GM12865 (cell line): ENCODE data around the gene MT3.
A peak's percentile ranks its signal among the peaks of the same experiment; 100 is the strongest.

Experiments
- DNase-seq: peaks from one replicate; pipeline ENCODE4 v3.0.0; 2010; ENCODE audit warnings: low read depth
- H3K4me3 ChIP-seq: 2 replicates; pipeline ENCODE4 v1.5.1; 2011; ENCODE audit warnings: mild to moderate bottlenecking, low read depth, low read length, control low read depth
- CTCF ChIP-seq: IDR thresholded peaks from 2 replicates; pipeline ENCODE4 v1.5.1; 2011; ENCODE audit warnings: low read length, control low read depth, low read depth, inconsistent platforms; ENCODE audit not compliant: insufficient read depth; ENCODE audit errors: missing control alignments

Gene MT3

GRCh38 chr16:56609463-56609921 is 20.2 kb downstream of the MT3 start:
- no peak for TF ChIP-seq CTCF
- peak overlapping the region; percentile 69 for H3K4me3 ChIP-seq
- DNase-seq, result peak; percentile 91

GRCh38 chr16:56610017-56610608 is 20.8 kb downstream of the MT3 start:
- no peak for TF ChIP-seq CTCF
- peak overlapping the region; percentile 69 for H3K4me3 ChIP-seq
- peak; percentile 62 for DNase-seq

- no peak overlapping the region for H3K4me3 ChIP-seq
- DNase-seq, result no peak
- TF ChIP-seq CTCF, result no peak
These were observed 21.3 kb downstream of the MT3 start for GRCh38 chr16:56610609-56611111.

GRCh38 chr16:56611281-56611833 is 22.0 kb downstream of the MT3 start:
- DNase-seq, result no peak
- H3K4me3 ChIP-seq, result no peak overlapping the region
- TF ChIP-seq CTCF, result no peak

GRCh38 chr16:56613706-56614105 is 24.4 kb downstream of the MT3 start:
- TF ChIP-seq CTCF, result no peak
- no peak overlapping the region for H3K4me3 ChIP-seq
- no peak for DNase-seq

- DNase-seq, result peak; percentile 33
- no peak for TF ChIP-seq CTCF
These were observed 25.2 kb downstream of the MT3 start for GRCh38 chr16:56614549-56614991.

More at GRCh38 chr16:56614549-56614991, 25.2 kb downstream of the MT3 start:
- no peak overlapping the region for H3K4me3 ChIP-seq
